HL-60/S4 (cell line): Measurements from ENCODE around the gene DYSF.

Experiments used
- in situ Hi-C: fragments of 300-500 bp; cut with MboI; formaldehyde crosslinking; loops from 2 replicates; pipeline ENCODE4 v1.14.3; 2022; ENCODE audit warnings: low sequenced_read_pairs

The DYSF gene

GRCh38 chr2:71713581-71714580 is 260.5 kb downstream of the DYSF start:
- in situ Hi-C loops: no loop called here

GRCh38 chr2:71714601-71715240 is 261.4 kb downstream of the DYSF start:
- in situ Hi-C loops: no loop called here

- in situ Hi-C loops: no loop called here
Observed at GRCh38 chr2:71715241-71715750, 261.9 kb downstream of the DYSF start.

GRCh38 chr2:71715951-71716696 is 262.8 kb downstream of the DYSF start:
- in situ Hi-C loops: no loop called here

- in situ Hi-C loops: no loop called here
Observed at GRCh38 chr2:71716697-71717624, 263.6 kb downstream of the DYSF start.

DNA sequence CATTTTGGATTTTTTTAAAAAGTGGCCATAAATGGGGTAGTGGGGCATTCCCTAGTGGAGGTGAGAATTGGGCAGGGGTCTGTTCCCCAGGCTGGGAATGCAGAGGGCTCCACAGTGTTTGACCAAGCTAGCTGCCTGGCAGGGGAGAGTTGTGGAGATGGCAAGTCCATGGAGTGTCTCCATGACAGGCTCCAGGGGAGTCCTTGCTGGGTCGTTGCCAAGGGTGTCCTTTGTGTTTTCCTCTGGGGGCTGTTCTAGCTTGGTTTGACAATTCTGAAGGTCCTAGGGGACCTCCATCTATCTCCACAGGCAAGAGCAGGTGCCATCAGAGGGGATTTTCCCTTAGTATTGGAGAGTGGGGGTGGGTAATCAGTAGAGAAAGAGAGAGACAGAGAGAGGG is 265.3 kb downstream of the DYSF start:
- in situ Hi-C loops: no loop called here

DNA sequence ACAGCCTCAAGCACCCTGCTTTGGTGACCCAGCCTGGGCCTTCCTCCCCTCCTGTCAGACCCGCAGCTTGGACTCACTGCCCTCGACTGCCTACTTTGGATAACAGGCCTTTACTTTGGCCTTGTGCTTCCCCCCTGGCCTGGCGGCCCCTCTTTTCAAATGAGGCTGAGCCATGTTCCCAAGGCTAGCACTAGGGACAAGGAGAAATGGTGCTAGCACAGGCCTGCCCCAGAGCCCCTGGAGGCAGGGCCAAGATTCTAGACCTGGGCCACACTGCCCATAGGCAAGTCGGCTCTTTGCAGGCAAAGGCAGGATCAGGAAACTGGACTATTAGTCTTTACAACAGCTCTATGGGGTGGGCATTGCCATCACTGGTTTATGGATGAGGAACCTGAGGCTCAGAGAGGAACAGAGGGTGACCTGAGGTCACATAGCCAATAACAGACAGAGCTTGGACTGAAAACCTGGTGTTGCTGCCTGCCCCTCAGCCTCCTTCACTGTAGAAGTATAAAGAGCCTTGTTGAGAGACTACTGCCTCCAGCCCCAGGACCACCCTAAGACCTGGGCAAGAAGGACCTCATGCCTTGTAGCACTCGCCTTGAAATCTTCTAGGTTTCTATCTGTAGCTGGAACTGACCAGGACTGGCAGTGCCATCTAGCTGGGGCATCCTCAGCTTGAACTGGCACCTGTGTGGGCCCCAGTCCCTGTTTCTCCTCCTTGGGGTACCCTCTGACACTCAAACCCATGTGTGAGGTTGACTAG is 266.3 kb downstream of the DYSF start:
- in situ Hi-C loops: no loop called here

DNA sequence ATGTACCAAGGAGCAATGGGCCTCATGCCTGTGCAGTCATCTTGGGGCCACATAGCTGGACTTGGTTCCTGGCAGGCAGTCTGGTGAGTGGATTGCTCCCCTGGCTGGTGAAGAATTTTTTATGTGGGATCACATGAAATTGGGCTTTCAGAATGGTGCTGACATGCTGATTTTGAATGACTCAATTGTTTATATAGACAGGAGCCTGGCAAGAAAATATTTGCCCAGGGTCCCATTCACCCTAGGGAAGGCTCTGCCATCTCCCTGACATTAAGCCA is 266.9 kb downstream of the DYSF start:
- in situ Hi-C loops: no loop called here

DNA sequence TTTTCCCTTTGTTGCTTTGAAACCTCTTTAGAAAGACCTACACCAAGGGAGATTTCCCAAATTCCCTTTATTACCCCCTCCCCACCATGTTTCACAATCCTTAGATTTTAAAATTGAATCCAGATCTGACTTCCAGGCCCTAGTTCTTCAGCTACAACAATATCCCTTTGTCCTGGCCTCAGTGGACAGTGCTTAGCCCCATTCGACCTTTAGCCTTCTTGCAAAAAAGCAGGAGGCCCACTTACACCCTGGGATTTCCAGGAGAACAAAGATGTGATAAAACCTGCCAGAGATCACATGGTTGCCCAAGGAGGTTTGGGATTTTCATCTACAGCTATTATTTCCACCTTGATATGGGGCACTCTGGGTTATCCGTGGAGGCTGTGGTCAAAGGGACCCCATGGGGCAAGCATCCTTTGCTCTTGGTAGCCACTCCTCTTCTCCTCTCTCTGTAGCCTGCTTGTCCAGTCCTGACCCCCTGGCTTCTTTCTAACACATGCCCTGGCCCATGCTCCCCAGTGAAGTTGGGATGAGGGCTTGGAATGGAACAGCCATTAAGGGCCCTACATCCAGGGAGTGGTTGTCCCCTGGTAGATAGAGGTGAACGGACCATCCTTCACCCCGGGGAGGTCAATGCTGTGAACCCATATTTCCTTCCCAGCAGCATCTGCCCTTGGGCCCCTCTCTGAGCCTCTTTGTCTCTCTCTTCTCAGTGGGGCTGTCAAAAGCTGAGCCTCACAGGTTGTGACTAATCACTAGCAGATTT is 267.4 kb downstream of the DYSF start:
- in situ Hi-C loops: no loop called here

GRCh38 chr2:71721362-71721665 is 268.0 kb downstream of the DYSF start:
- in situ Hi-C loops: no loop called here

GRCh38 chr2:71721669-71722068 is 268.3 kb downstream of the DYSF start:
- in situ Hi-C loops: no loop called here

DNA sequence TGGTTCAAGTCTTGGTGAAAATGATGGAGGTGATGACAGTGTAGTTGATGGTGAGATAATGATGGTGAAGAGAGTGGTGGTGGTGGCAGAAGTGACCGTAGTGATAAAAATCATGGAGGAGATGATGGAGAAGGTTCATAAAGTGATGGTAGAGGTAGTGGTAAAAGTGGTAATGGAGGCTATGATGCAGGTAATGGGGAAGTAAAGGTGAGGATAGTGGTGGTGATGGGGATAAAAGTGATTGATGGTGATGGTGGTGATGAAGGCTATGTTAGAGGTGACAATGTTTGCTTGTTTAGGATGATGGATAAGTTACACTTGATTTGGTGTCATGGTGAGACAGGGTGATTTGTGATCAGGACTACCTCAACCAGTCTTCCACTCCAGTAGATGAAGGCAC is 268.9 kb downstream of the DYSF start:
- in situ Hi-C loops: no loop called here

DNA sequence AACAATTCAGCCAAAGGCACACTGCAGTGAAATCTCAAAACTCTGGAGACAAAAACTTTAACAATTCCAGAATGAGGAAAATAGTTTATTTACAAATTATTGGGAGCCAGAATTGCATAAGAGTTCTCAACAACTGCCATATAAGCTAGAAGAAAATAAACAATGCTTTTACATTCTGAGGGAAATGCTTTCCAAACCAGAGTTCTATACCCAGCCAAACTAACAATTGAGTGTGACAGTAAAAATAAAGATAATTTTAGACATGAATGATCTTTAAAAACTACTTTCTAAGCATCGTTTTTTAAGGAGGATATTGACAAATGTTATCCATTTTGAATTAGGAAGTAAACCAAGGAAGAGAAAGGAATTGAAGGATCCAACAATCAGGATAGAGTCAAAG is 271.4 kb downstream of the DYSF start:
- in situ Hi-C loops: no loop called here

DNA sequence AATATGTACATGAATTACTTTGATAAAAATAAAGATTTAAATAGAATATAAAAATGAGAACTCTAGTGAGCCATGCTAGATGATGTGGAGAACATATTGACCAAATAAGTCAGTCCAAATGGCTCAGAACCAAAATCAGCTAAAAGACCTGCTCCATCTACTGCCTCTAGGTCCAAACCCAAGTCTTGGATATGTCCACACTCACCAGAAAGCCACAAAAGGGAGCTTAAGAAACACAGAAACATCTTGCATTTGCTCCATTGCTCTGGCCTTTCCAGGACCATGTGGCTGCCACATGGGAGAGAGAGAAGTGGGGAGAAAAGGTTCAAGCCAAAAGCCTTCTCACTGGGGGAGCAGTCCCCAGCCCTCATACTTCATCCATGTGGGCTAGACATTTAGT is 272.5 kb downstream of the DYSF start:
- in situ Hi-C loops: no loop called here

- in situ Hi-C loops: no loop called here
Observed at GRCh38 chr2:71727562-71727961, 274.2 kb downstream of the DYSF start.

DNA sequence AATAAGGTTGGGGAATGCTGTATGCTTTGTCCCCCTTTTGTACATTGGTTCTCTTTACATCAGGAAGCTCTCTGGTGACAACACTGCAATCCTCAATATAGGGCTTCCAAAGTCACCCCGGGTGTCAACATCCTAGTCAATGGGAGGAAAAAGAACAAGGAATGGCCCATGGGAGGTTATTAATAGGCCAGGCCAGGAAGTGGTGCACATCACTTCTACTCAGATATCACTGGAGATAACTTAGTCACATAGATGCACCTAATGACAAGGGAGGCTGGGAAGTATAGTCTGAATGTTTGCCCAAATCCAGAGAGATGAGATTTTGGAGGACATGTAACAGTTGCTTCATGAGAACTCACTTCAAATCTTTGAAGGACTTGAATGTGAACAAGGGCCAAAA is 274.7 kb downstream of the DYSF start:
- in situ Hi-C loops: no loop called here

GRCh38 chr2:71730785-71731383 is 277.5 kb downstream of the DYSF start:
- in situ Hi-C loops: no loop called here

DNA sequence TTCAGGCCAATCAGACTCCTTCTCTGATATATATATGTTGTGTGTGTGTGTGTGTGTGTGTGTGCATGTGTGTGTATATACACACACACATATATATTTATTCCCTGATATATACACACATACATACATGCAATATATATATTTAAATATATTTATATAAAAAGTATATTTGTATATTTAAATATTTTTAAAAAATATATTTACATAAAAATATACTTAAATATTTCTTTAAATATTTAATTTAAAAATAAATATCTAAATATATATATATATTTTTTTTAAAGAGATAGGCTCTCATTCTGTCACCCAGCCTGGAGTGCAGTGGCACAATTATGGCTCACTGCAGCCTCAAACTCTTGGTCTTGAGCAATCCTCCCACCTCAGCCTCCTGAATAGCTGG is 281.3 kb downstream of the DYSF start:
- in situ Hi-C loops: no loop called here

DNA sequence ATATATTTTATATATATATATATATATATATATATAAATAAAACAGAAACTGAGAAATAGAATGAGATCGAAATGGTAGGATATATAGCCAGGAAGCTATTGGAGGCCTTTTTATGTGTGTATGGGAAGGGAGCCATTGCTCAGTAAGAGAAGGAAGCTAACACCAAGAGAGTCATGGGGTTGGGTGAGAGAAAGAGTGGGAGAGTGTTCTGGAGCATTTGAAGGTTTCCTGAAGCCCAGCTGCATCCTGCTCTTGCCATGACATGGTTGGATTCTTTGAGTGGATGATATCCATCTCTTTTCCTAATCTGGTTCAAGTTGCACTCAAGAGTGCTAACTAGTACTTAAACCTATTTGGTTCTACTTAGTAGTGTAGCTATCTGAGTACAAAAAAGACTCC is 282.3 kb downstream of the DYSF start:
- in situ Hi-C loops: no loop called here
